HepG2 (cell line): ENCODE data around the gene ESPN. TPM values are rescaled to one million over a fixed set of nuclear protein-coding genes. Genes with fewer than 3 reads are reported as not detected.
A peak's percentile ranks its signal among the peaks of the same experiment; 100 is the strongest.

Experiments
- ATF2 ChIP-seq: sonication (generic); formaldehyde crosslinking; IDR thresholded peaks from 2 replicates; pipeline ENCODE4 v1.4.0; 2020; ENCODE audit warnings: missing genetic modification reagents
- BRCA1 ChIP-seq: sonication (generic); formaldehyde crosslinking; IDR thresholded peaks from 2 replicates; pipeline ENCODE4 v1.4.0; 2020; ENCODE audit warnings: missing genetic modification reagents
- KLF13 ChIP-seq: sonication (generic); formaldehyde crosslinking; IDR thresholded peaks from 2 replicates; pipeline ENCODE4 v1.4.0; 2020; ENCODE audit warnings: mild to moderate bottlenecking, missing genetic modification reagents
- SNAI1 ChIP-seq: sonication (generic); formaldehyde crosslinking; IDR thresholded peaks from 2 replicates; pipeline ENCODE4 v1.5.0; 2020; ENCODE audit warnings: mild to moderate bottlenecking, missing genetic modification reagents, borderline replicate concordance
- SPEN ChIP-seq: sonication (generic); formaldehyde crosslinking; IDR thresholded peaks from 2 replicates; pipeline ENCODE4 v1.5.1; 2020; ENCODE audit warnings: low read depth, mild to moderate bottlenecking, missing genetic modification reagents
- ZGPAT ChIP-seq: IDR thresholded peaks from 2 replicates; pipeline ENCODE4 v1.6.1; 2016; ENCODE audit warnings: mild to moderate bottlenecking
- ZHX1 ChIP-seq: sonication (generic); formaldehyde crosslinking; IDR thresholded peaks from 2 replicates; pipeline ENCODE4 v1.8.1; 2022; ENCODE audit warnings: low read depth, mild to moderate bottlenecking, missing genetic modification reagents
- ZNF33A ChIP-seq: sonication (generic); formaldehyde crosslinking; IDR thresholded peaks from 2 replicates; pipeline ENCODE4 v1.5.1; 2020; ENCODE audit warnings: missing genetic modification reagents, mild to moderate bottlenecking, moderate library complexity, borderline replicate concordance
- polyA plus RNA-seq, 8 experiments: library from polyadenylated mRNA; depleted of rRNA in 3 of 8; stranded (reverse) in 7 of 8; unstranded in 1 of 8; fragments of >200 nt; fragmentation: Illumina TruSeq in 4 of 8; extraction: Trizol in 4 of 8; gene quantifications; 2 replicates each; pipeline versions ENCODE4 v1.2.1 to v1.2.3, GENCODE V29; 2011 to 2016; ENCODE audit warnings: low read depth in 4 of 8, missing spikeins in 1 of 8, mixed read lengths in 1 of 8; ENCODE audit not compliant: insufficient read depth in 1 of 8
- total RNA-seq, 5 experiments: library from RNA; depleted of rRNA; stranded (reverse); fragments of >200 nt; fragmentation: Illumina TruSeq; extraction: Trizol; gene quantifications; 2 replicates each; pipeline ENCODE4 v1.2.3, GENCODE V29; 2016; ENCODE audit warnings: low read depth in 1 of 5
- TF ChIP-seq, protein P1 (sequence below), 2 experiments: sonication (generic) in 1 of 2; formaldehyde crosslinking in 1 of 2; IDR thresholded peaks; 2 replicates each; pipeline versions ENCODE4 v1.4.0 to v1.6.1; 2018 to 2020; ENCODE audit warnings: missing genetic modification reagents in 2 of 2, borderline replicate concordance in 1 of 2, low read depth in 1 of 2, mild to moderate bottlenecking in 1 of 2, missing biosample characterization in 1 of 2
- TF ChIP-seq, protein P2 (sequence below): sonication (generic); formaldehyde crosslinking; IDR thresholded peaks from 2 replicates; pipeline ENCODE4 v1.5.0; 2020; ENCODE audit warnings: missing genetic modification reagents
- TF ChIP-seq, protein P3 (sequence below): sonication (generic); formaldehyde crosslinking; IDR thresholded peaks from 2 replicates; pipeline ENCODE4 v1.4.0; 2020; ENCODE audit warnings: missing genetic modification reagents, borderline replicate concordance
- TF ChIP-seq, protein P4 (sequence below): sonication (generic); formaldehyde crosslinking; IDR thresholded peaks from 2 replicates; pipeline ENCODE4 v1.4.0; 2020; ENCODE audit warnings: mild to moderate bottlenecking, missing genetic modification reagents

Gene ESPN
- total and polyA plus RNA-seq, 2 of the 13 experiments (the other 11 are each of a cell fraction or from before 2014, with no cell fraction given) = 48.6 to 54.2 TPM

- TF ChIP-seq ZGPAT = peak; percentile 78; the same call in 1 of the 2 replicates
- no peak for TF ChIP-seq KLF13
- peak; percentile 30; the same call in 1 of the 2 replicates for TF ChIP-seq ATF2
- TF ChIP-seq, protein P1, sequence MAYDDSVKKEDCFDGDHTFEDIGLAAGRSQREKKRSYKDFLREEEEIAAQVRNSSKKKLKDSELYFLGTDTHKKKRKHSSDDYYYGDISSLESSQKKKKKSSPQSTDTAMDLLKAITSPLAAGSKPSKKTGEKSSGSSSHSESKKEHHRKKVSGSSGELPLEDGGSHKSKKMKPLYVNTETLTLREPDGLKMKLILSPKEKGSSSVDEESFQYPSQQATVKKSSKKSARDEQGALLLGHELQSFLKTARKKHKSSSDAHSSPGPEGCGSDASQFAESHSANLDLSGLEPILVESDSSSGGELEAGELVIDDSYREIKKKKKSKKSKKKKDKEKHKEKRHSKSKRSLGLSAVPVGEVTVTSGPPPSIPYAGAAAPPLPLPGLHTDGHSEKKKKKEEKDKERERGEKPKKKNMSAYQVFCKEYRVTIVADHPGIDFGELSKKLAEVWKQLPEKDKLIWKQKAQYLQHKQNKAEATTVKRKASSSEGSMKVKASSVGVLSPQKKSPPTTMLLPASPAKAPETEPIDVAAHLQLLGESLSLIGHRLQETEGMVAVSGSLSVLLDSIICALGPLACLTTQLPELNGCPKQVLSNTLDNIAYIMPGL (CRISPR knock-in tag; IDR thresholded peaks at IDR 0.05; ENCODE audit: borderline replicate concordance in 1 of 2, low read depth in 1 of 2) = peak; percentile 51 to 61; a peak in 1 of 4 replicates
- TF ChIP-seq, protein P2, sequence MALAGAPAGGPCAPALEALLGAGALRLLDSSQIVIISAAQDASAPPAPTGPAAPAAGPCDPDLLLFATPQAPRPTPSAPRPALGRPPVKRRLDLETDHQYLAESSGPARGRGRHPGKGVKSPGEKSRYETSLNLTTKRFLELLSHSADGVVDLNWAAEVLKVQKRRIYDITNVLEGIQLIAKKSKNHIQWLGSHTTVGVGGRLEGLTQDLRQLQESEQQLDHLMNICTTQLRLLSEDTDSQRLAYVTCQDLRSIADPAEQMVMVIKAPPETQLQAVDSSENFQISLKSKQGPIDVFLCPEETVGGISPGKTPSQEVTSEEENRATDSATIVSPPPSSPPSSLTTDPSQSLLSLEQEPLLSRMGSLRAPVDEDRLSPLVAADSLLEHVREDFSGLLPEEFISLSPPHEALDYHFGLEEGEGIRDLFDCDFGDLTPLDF (CRISPR knock-in tag) = peak; percentile 76
- 0 out of 2 replicates have a peak, but pooled peaks have one; percentile 50 for TF ChIP-seq SNAI1
- no peak for TF ChIP-seq ZNF33A (CRISPR knock-in tag)
- TF ChIP-seq BRCA1 (CRISPR knock-in tag) = no peak
- TF ChIP-seq, protein P3, sequence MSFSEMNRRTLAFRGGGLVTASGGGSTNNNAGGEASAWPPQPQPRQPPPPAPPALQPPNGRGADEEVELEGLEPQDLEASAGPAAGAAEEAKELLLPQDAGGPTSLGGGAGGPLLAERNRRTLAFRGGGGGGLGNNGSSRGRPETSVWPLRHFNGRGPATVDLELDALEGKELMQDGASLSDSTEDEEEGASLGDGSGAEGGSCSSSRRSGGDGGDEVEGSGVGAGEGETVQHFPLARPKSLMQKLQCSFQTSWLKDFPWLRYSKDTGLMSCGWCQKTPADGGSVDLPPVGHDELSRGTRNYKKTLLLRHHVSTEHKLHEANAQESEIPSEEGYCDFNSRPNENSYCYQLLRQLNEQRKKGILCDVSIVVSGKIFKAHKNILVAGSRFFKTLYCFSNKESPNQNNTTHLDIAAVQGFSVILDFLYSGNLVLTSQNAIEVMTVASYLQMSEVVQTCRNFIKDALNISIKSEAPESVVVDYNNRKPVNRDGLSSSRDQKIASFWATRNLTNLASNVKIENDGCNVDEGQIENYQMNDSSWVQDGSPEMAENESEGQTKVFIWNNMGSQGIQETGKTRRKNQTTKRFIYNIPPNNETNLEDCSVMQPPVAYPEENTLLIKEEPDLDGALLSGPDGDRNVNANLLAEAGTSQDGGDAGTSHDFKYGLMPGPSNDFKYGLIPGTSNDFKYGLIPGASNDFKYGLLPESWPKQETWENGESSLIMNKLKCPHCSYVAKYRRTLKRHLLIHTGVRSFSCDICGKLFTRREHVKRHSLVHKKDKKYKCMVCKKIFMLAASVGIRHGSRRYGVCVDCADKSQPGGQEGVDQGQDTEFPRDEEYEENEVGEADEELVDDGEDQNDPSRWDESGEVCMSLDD (CRISPR knock-in tag) = no peak
- TF ChIP-seq, protein P4, sequence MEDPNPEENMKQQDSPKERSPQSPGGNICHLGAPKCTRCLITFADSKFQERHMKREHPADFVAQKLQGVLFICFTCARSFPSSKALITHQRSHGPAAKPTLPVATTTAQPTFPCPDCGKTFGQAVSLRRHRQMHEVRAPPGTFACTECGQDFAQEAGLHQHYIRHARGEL (CRISPR knock-in tag) = no peak
- peak; percentile 78 for TF ChIP-seq SPEN (CRISPR knock-in tag)
- TF ChIP-seq ZHX1 (CRISPR knock-in tag) = peak; percentile 73
Measured at GRCh38 chr1:6393400-6394187, 31.0 kb upstream of the ESPN start, which contains the start of gene ACOT7 (continued).
